HG02852 (cell line): ENCODE data around the gene RSRC2.
"Not testable (repeated sequence)": the region's sequence is repeated elsewhere in the genome, so short reads cannot be mapped to it uniquely, and the experiment has no call there.

Experiments used
- ATAC-seq: cut with Tn5 transposase; IDR thresholded peaks from one replicate; pipeline ENCODE4 v1.9.1; 2021; ENCODE audit warnings: mild to moderate bottlenecking, moderate library complexity; ENCODE audit not compliant: unreplicated experiment

The RSRC2 gene

DNA sequence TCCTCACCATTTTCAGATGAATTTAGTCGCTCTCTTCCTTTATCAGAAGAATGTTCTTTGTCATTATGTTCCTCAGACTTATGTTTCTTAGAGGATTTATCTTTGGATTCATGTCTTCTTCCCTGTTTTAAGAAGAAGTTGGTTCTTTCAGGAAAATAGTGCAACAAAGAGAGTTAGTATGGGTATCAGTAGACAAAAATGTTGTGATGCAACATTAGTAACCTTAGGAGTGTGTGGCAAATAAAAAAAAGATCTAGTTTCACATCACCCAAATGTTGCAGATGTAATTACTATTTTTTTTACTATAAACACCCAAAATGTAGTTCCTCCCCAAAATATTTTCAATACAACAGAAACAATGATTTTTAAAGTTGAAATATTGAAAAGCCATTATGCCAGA lies 7.8 kb downstream of the RSRC2 start:
- no peak for ATAC-seq

- no peak for ATAC-seq
These were observed 8.9 kb downstream of the RSRC2 start for GRCh38 chr12:122517877-122518276.

DNA sequence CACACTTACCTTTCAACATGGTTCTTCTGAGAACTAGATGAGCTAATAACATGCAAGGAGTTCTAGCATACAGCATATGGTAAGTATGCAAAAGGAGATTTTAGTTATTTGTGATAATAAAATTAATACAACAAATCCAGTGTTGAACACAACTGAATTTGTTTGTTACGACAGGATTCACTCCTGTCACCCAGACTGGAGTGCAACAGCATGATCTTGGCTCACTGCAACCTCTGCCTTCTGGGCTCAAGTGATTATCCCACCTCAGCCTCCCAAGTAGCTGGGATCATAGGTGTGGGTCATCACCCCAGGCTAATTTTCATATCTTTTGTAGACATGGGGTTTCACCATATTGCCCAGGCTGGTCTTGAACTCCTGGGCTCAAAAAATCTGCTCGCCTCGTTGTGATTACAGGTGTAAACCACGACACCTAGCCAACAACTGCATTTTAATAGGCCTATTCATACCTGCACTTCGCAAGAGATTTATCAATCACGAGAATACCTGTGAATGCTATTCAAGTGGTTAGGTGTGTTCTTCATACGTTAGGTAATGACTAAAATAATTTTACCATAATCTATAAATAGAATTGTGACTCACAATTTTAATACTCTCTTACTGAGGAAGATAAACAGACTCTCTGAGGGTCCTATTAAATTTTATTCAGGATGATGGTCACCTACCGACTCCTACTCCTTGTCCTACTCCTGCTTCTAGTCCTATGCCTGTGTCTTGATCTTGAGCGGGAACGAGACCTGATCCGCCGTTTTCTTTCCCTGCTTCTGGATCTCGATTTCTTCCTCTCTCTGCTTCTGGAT lies 10.0 kb downstream of the RSRC2 start:
- ATAC-seq: no peak

- ATAC-seq: no peak
These were observed 11.5 kb downstream of the RSRC2 start for GRCh38 chr12:122515275-122515674.

GRCh38 chr12:122513660-122514059 lies 13.1 kb downstream of the RSRC2 start:
- no peak for ATAC-seq

GRCh38 chr12:122513028-122513427 lies 13.7 kb downstream of the RSRC2 start:
- ATAC-seq: not testable (repeated sequence)

DNA sequence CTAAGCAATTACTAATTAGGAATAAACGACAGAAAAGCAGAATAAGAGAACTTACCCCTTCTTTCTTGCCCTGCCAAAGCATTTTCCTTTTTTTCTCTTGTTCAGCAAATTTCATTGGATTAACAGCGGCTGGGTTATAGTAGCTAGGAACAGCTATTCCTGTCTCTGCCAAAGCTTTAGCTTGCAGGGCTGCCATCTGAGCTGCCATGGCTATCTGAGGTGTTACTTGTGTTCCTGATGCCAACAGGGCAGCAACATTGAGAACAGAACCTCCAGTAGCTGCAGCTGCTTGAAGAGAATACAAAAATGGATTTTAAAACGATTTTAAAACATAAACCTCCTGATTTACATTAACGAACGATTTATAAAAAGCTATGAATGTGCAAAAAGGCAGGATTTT lies 18.6 kb downstream of the RSRC2 start:
- ATAC-seq: no peak

GRCh38 chr12:122506393-122506938 lies 20.3 kb downstream of the RSRC2 start:
- no peak for ATAC-seq

DNA sequence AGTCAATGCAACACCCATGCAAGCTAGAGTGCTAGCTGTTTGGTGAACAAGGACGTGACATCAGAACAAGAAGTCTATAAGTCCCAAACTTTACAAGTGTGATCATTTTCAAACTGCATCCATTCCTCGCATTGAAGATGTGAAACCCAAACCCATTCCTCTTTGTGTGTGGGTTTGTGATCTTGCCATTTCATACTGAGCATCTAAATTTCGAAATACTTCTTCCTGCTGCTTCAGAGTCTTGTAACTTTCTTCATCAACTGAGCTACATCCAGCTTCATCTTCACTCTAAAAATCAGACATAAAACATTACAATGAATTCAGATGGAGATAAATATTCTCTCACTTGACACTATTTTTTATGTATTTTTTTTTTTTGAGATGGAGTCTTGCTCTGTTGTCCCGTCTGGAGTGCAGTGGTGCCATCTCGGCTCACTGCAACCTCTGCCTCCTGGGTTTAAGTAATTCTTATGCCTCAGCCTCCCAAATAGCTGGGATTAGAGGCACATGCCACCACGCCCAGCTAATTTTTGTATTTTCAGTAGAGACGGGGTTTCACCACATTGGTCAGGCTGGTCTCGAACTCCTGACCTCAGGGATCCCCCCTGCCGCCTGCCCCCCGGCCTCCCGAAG lies 21.2 kb downstream of the RSRC2 start:
- ATAC-seq: no peak

GRCh38 chr12:122503783-122504590 lies 22.7 kb downstream of the RSRC2 start:
- no peak for ATAC-seq

GRCh38 chr12:122503147-122503751 lies 23.5 kb downstream of the RSRC2 start:
- no peak for ATAC-seq

GRCh38 chr12:122501489-122501989 lies 25.2 kb downstream of the RSRC2 start:
- ATAC-seq: no peak

GRCh38 chr12:122500685-122501488 lies 25.8 kb downstream of the RSRC2 start, which contains the start of gene ZCCHC8:
Gene ZCCHC8, minus strand, starts transcription at chr12:122500932. Its CDS starts 92 bp downstream, at chr12:122500840.
- ATAC-seq: peak; percentile 89

DNA sequence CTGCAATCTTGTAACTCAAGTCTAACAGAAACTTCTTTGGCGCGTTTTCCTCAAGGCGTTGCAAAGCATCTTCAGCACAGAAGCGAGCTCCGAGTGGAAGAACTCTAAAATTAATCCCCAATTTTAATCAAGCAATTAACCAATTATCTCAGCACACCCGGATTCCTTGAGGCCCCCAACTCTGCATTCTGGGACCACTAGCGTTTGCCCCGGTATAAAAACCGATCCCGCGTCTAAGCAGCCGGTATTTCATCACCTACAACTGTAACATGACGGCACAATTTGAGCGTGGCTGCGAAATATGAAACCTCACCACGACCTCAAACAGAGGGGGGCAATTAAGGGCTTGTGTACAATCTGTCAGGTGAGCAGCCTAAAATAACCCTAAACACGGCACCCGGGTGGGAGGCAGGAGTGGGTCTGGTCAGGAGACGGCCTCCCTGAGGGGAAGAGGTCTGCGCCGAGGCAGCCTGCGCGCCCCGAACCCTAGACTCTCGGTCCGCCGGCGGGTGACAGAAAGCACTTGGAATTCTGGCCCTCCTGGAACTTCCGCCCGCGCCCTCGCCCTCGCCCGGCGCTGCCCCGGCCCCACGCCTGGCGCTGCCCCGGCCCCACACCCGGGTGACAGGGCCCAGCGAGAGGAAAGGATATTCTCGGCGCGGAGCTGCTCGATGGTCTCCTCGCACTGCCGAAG lies 26.6 kb downstream of the RSRC2 start:
- peak; percentile 18 for ATAC-seq

GRCh38 chr12:122495258-122495657 lies 31.5 kb downstream of the RSRC2 start:
- no peak for ATAC-seq

DNA sequence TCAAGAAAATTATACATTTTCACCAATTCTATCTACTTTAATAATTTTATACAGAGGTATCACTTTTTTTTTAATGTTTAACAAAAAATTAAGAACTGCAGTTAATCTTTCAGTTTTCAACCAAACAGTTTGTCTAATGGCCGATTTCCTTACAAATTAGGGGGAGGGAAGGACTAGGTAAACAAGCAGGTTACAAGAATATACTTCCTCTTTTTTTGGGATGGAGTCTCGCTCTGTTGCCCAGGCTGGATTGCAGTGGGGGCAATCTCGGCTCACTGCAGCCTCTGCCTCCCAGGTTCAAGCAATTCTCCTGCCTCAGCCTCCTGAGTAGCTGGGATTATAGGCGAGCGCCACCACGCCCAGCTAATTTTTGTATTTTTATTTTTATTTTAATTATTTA lies 33.5 kb downstream of the RSRC2 start:
- not testable (repeated sequence) for ATAC-seq

- no peak for ATAC-seq
These were observed 34.7 kb downstream of the RSRC2 start for GRCh38 chr12:122491991-122492390.

DNA sequence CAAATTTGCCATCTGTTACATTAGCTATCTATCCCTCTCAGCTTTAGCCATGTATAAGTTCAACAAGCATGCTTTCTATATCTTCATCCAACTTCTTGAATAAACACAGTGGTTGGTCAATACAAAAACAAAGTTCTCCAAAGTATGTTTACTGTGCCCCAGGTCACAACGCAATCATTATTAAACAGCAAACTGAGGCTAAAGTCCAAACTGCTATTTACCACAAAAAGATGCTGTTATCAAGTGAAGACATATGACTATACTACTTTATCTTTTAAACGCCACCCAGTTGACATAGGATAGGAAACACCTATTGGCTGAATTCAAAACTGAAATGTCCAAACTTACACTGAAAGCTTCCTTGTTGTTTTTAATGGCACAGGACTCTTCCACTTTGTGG lies 37.7 kb downstream of the RSRC2 start:
- ATAC-seq: no peak

- ATAC-seq: not testable (repeated sequence)
These were observed 38.9 kb downstream of the RSRC2 start for GRCh38 chr12:122487807-122488206.
